Sigmoid colon (tissue), 7 donors: Measurements from ENCODE around the gene ZNF79. TPM values are rescaled to one million over a fixed set of nuclear protein-coding genes. Genes with fewer than 3 reads are reported as not detected.

Experiments
- DNase-seq: peaks from one replicate; pipeline ENCODE4 v3.0.0-alpha.2; 2019
- H3K27ac ChIP-seq, 4 donors: fragments of 200-600 bp; sonication (generic); one replicate each; pipeline ENCODE4 v1.5.1; 2016 to 2019; ENCODE audit warnings: mild to moderate bottlenecking in 1 of 4
- H3K27me3 ChIP-seq, 3 donors: fragments of 200-600 bp; sonication (generic); one replicate each; pipeline ENCODE4 v1.5.1; 2019; ENCODE audit warnings: mild to moderate bottlenecking in 1 of 3
- H3K36me3 ChIP-seq, 4 donors: fragments of 200-600 bp; sonication (generic); one replicate each; pipeline ENCODE4 v1.5.1; 2016 to 2019
- H3K4me1 ChIP-seq, 4 donors: fragments of 200-600 bp; sonication (generic); one replicate each; pipeline ENCODE4 v1.5.1; 2017 to 2019
- H3K4me3 ChIP-seq, 4 donors: fragments of 200-600 bp; sonication (generic); one replicate each; pipeline ENCODE4 v1.5.1; 2017 to 2019; ENCODE audit warnings: mild to moderate bottlenecking in 2 of 4, moderate library complexity in 1 of 4
- H3K9me3 ChIP-seq, 4 donors: fragments of 200-600 bp in 3 of 4; sonication (generic) in 3 of 4; one replicate each; pipeline versions ENCODE4 v1.5.1 to v1.6.1; 2013 to 2019
- CTCF ChIP-seq, 4 experiments: fragments of 450-650 bp in 3 of 4; fragments of 200-600 bp in 1 of 4; IDR thresholded peaks; one replicate each; pipeline ENCODE4 v1.5.1; 2016 to 2019; ENCODE audit warnings: antibody characterized with exemption in 4 of 4, mild to moderate bottlenecking in 3 of 4, moderate library complexity in 2 of 4
- EP300 ChIP-seq, 4 donors: sonication (generic); formaldehyde crosslinking; IDR thresholded peaks; one replicate each; pipeline ENCODE4 v1.6.1; 2017; ENCODE audit warnings: antibody characterized with exemption in 4 of 4
- POLR2A ChIP-seq, 2 donors: fragments of 450-650 bp; IDR thresholded peaks; one replicate each; pipeline ENCODE4 v1.6.1; 2016; ENCODE audit warnings: antibody characterized with exemption in 2 of 2, mild to moderate bottlenecking in 2 of 2, moderate library complexity in 2 of 2
- POLR2AphosphoS5 ChIP-seq, 4 donors: sonication (generic); formaldehyde crosslinking; IDR thresholded peaks; one replicate each; pipeline ENCODE4 v1.6.1; 2017; ENCODE audit warnings: antibody characterized with exemption in 4 of 4
- WGBS, 2 donors: extraction: QIAGEN DNeasy Blood & Tissue Kit; methylation state at CpG; one replicate each; pipeline ENCODE4 v1.1.7; 2013; 5-methylcytosine and 5-hydroxymethylcytosine counted together
- intact Hi-C: fragments of 100-400 bp; cut with DNase I; formaldehyde crosslinking; loops from one replicate; pipeline ENCODE4 v1.15.1; 2023
- polyA plus RNA-seq, 3 donors: library from polyadenylated mRNA; stranded (reverse); fragments of 200-250 nt; gene quantifications; one replicate each; pipeline ENCODE4 v1.2.3, GENCODE V29; 2013
- total RNA-seq, 4 donors: library from RNA; depleted of rRNA; stranded (reverse); fragments of >200 nt; gene quantifications; one replicate each; pipeline ENCODE4 v1.1.0, GENCODE V29; 2016
- donor health status: healthy with polysubstance abuse.
- donor health status: Bipolar disorder and iron deficiency.
- donor health status: healthy.

ZNF79 gene
- total and polyA plus RNA-seq, 7 donors, result 0.60 to 14.6 (median 10.9) TPM

- Histone ChIP-seq H3K4me3 (no peak overlapping the region), H3K4me1 (no peaks in the 10 kb centered on the region), H3K27me3 (no peaks in the 10 kb centered on the region), H3K36me3 (peaks cover 3 to 83% (median 39%) of the 10 kb centered on the region in 4 donors), H3K27ac (no peak overlapping the region), H3K9me3 (no peaks in the 10 kb centered on the region)
- WGBS, 2 donors, result 93 to 97% methylated on average over 14 of the region's 14 CpGs
- intact Hi-C loops, result no loop called here
- DNase-seq, result no peak
- no peak for TF ChIP-seq POLR2AphosphoS5 (IDR thresholded peaks at IDR 0.05)
- no peak for TF ChIP-seq EP300 (IDR thresholded peaks at IDR 0.05)
Measured at GRCh38 chr9:127467621-127468020, 43.4 kb downstream of the ZNF79 start.

DNA sequence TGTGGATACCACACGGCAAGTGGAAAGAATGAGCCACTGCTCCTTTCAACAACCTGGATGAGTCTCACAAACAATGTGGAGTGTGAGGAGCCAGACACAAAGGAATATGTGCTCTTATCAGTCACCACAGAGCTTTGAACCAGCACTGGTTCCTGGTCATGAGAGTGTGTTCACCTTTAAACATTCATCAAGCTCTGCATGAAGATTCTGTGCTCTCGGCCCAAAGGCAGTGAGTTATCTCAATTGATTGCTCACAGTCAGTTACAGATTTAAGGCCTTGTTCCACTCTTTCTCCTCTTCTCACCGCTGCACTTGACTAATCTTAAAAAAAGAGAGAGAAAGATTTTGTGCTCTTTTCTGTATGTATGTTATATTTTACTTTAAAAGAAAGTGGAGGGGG lies 46.5 kb downstream of the ZNF79 start:
- no peaks in the 10 kb centered on the region for H3K9me3 ChIP-seq
- TF ChIP-seq POLR2AphosphoS5 (IDR thresholded peaks at IDR 0.05), result no peak
- TF ChIP-seq CTCF (IDR thresholded peaks at IDR 0.05), result no peak
- no peak for TF ChIP-seq POLR2A (IDR thresholded peaks at IDR 0.05)
- TF ChIP-seq EP300 (IDR thresholded peaks at IDR 0.05), result no peak
- no peak overlapping the region for H3K27ac ChIP-seq
- no peaks in the 10 kb centered on the region for H3K4me1 ChIP-seq
- WGBS, 2 donors, result 94 to 96% methylated on average over 3 of the region's 3 CpGs
- intact Hi-C loops, result no loop called here
- no peak overlapping the region for H3K4me3 ChIP-seq
- peaks cover 14 to 83% (median 29%) of the 10 kb centered on the region in 4 donors for H3K36me3 ChIP-seq
- H3K27me3 ChIP-seq, result no peaks in the 10 kb centered on the region
- no peak for DNase-seq

DNA sequence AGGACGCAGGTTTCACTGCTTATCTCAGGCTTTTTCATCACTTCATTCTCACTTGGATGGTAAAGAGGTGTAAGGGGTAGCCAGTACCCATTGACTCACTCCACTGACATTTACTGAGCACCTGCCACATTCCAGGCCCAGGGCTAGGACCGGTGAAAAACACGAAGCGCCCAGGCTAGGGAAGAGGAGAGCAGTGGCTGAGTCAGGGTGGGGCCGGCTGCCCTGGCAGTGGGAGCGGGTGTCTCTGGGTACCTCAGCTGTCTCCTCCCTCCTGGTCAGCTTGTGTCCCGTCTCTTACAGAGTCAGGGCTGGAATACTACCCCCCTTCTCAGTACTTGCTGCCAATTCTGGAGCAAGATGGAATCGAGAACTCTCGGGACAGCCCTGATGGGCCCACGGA lies 49.3 kb downstream of the ZNF79 start:
- TF ChIP-seq POLR2A (IDR thresholded peaks at IDR 0.05), result no peak
- TF ChIP-seq CTCF (IDR thresholded peaks at IDR 0.05), result no peak
- no peak for TF ChIP-seq EP300 (IDR thresholded peaks at IDR 0.05)
- TF ChIP-seq POLR2AphosphoS5 (IDR thresholded peaks at IDR 0.05), result no peak
- no peak for DNase-seq
- peaks cover 7 to 87% (median 24%) of the 10 kb centered on the region in 4 donors for H3K36me3 ChIP-seq
- intact Hi-C loops, result no loop called here
- no peak overlapping the region for H3K4me3 ChIP-seq
- no peaks in the 10 kb centered on the region for H3K9me3 ChIP-seq
- 94% methylated on average over 10 of the region's 10 CpGs for WGBS, 2 donors
- no peaks in the 10 kb centered on the region for H3K27me3 ChIP-seq
- no peak overlapping the region for H3K27ac ChIP-seq
- no peaks in the 10 kb centered on the region for H3K4me1 ChIP-seq

DNA sequence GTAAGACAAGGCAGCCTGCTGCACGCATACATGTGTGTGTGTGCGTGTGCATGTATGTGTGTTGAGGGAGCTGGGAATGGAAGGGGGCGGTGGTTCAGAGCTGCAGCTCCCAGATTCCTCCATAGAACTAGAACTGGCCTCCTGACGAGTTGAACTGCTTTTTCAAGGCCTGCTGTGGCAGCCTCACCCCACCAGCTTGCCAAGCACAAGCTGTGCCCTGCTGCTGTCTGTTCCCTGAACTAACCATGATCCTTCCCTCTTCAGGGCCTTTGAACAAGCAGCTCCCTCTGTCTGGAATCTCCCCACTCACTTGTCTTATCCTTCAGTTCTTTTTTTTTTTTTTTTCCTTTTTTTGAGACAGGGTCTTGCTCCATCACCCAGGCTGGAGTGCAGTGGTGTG lies 49.8 kb downstream of the ZNF79 start:
- DNase-seq, result no peak
- H3K4me1 ChIP-seq, result no peaks in the 10 kb centered on the region
- H3K4me3 ChIP-seq, result no peak overlapping the region
- no peak overlapping the region for H3K27ac ChIP-seq
- WGBS, 2 donors, result 91 to 93% methylated on average over 4 of the region's 4 CpGs
- no peaks in the 10 kb centered on the region for H3K9me3 ChIP-seq
- TF ChIP-seq POLR2A (IDR thresholded peaks at IDR 0.05) (no peak), POLR2AphosphoS5 (IDR thresholded peaks at IDR 0.05) (no peak), CTCF (IDR thresholded peaks at IDR 0.05) (no peak), EP300 (IDR thresholded peaks at IDR 0.05) (no peak)
- no peaks in the 10 kb centered on the region for H3K27me3 ChIP-seq
- intact Hi-C loops, result no loop called here
- H3K36me3 ChIP-seq, result peaks cover 10 to 87% (median 26%) of the 10 kb centered on the region in 4 donors

GRCh38 chr9:127474592-127474991 lies 50.4 kb downstream of the ZNF79 start:
- Histone ChIP-seq H3K4me3 (no peak overlapping the region), H3K27me3 (no peaks in the 10 kb centered on the region), H3K4me1 (no peaks in the 10 kb centered on the region), H3K27ac (no peak overlapping the region), H3K9me3 (no peaks in the 10 kb centered on the region), H3K36me3 (peaks cover 15 to 87% (median 33%) of the 10 kb centered on the region in 4 donors)
- TF ChIP-seq POLR2A (IDR thresholded peaks at IDR 0.05) (no peak), EP300 (IDR thresholded peaks at IDR 0.05) (no peak), CTCF (IDR thresholded peaks at IDR 0.05) (no peak), POLR2AphosphoS5 (IDR thresholded peaks at IDR 0.05) (no peak)
- intact Hi-C loops, result no loop called here
- WGBS, 2 donors, result 94 to 97% methylated on average over 5 of the region's 5 CpGs
- no peak for DNase-seq
